GM21825 (cell line): Measurements from ENCODE around the gene IGF2BP3.

ENCODE experiments used
- ATAC-seq: cut with Tn5 transposase; IDR thresholded peaks from one replicate; pipeline ENCODE4 v1.9.1; 2021; ENCODE audit warnings: mild to moderate bottlenecking, moderate library complexity; ENCODE audit not compliant: unreplicated experiment

The IGF2BP3 gene

DNA sequence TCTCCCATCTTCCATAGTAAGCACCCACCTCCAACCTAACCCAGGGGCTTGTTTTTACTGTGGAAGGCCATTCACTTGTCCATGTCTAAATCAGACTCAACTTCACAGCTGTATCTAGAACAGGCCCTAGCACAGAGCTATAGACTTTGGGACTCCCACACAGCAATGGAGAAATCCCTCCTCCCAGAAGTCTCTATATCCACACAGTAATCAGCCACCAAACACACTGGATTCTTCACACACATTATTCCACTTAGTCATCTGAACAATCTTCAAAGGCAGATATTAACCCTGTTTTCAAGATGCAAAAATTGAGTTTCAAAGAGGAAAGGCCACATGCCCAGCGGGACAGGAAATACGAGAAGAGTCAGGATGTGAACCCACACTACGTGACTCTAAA lies 89.3 kb downstream of the IGF2BP3 start:
- no peak for ATAC-seq

DNA sequence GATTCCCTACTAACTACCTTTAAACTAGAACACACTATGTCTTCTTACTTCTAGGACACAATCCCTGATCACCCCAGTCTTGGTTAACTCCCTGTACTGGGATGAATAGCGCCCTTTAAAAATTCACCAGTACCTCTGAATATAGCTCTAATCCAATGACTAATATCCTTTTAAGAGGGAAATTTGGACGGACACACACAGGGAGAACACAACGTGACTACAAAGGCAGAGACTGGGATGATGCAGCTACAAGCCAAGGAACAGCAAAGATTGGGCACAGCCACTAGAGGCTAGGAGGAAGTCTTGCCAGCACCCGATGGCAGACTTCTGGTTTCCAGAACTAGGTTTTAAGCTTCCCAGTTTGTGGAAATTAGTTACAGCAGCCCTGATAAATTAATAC lies 89.7 kb downstream of the IGF2BP3 start:
- ATAC-seq, result no peak

DNA sequence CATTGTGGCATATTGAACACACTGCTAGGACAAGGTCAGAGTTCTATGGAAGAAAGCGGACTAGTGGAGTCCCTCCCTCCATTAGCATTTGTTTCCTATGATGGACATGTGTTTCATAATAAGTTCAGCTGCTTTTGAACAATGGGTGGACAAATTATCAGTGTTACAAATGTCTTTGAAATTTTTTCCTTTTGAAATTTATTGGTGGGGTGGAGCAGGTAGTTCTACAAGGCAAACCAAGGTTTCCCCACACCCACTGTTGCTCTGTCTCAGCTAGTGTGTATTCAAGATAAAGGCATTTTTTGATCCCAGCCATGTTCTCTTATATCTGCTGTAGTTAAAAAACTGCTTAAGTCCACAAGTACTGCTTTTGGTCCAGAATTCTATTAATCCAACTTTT lies 91.3 kb downstream of the IGF2BP3 start:
- no peak for ATAC-seq

DNA sequence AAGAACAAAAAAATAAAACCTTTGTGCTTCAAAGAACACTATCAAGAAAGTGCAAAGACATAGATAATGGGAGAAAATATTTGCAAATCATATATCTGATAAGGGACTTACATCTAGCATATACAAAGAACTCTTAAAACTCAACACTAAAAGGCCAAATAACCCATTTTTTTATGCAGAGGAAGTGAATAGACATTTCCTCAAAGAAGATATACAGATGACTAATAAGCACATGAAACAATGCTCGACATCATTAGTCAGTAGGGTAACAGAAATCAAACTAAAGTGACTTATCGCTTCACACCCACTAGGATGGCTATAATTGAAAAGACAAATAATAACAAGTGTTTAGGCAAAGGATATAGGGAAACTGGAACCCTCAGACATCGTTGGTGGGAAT lies 93.2 kb downstream of the IGF2BP3 start:
- no peak for ATAC-seq

DNA sequence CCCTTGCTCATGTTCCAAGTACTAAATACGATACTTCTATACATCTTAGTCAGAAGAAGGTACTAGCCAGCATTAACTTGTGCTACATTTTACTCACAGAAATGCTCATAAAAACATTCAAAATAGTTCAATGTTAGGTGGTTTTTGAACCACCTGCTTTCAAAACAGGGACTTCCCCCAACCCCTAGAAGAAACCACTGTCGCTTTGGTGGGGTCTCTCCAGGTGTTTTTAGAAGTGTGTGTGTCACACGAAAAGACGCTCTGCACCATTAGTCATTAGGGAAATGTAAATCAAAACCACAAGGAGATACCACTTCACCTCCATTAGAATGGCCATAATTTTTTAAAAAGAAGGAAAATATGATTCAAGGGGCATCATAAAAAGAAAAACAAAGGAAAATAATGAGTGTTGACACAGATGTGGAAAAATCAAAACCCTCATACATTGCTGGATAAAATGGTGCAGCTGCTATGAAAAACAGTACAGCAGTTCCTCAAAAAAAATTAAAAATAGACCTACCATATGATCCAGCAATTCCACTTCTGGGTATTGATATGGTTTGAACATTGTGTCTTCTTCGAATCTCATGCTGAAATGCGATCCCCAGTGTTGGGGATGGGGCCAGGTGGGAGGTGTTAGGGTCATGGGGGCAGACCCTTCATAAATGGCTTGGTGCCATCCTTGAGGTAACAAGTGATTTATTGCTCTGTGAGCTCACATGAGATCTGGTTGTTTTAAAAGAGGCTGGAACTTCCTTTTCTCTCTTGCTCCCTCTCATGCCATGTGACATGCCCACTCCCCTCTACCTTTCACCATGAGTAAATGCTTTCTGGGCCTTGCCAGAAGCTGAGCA lies 96.9 kb downstream of the IGF2BP3 start:
- peak; percentile 73 for ATAC-seq

DNA sequence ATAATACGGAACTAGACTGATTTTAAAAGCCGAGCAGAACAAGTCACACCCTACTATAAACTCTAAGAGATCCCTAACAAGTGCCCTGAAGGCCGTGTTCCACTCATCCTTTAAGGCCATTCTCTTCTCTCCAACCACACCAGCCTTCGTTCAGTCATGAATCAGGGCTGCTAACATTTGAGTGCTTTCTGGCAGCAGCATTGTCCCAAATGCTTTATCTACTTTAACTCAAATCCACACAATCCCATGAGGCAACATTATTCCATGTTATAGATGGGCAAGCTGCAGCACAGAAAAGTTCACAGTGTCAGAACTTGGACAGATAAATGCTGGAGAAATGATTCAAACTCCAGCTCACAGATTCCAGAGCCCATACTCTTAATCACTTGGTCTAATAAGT lies 97.7 kb downstream of the IGF2BP3 start:
- no peak for ATAC-seq

DNA sequence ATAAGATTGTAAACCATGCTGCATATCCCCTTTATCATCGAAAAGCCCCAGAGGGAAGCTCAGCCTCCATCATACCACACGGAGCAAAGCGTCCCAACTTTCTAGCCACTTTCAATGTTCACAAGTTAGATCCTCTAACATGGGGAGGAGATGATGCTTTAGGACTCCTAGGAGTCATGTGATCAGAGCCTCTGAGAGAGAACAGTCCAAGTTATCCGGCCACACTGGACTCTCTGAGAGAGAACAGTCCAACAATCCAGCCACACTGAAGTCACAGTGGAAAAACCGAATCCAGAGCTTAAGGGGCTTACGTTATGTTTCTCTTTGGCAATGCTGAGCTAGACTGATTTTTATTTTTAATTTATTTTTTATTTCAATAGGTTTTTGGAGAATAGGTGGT lies 98.6 kb downstream of the IGF2BP3 start:
- ATAC-seq, result no peak

DNA sequence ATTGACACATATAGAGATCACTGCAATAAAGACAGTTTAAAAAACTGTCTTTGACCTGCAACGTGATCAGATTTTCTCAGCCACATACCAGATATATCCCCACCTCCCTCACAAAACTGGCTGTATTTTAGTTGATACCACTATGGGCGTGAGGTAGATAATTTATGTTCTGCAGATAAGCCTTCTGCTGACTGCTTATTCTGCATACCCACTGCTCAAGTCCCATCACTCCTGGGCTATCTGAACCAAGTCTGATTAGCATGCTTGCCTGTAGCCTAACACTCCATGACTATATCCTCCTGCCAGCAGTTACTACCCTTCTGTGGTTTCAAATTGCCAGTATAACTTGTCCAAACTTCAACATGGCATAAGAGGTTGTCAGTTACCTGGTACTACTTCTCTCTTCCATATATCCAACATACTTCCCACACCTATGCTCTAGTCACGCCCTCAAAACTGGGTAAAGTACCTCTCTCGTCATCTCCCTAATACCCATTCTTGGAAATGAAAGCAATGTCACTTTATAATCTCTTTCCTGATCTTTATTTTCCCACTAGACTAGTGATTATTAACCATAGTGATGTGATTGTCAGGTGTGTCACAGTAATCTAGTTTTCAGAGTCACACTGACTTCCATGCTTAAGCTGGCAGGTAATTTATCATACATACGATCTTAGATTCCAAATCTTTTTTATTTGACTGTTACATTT lies 100.4 kb downstream of the IGF2BP3 start:
- no peak for ATAC-seq

DNA sequence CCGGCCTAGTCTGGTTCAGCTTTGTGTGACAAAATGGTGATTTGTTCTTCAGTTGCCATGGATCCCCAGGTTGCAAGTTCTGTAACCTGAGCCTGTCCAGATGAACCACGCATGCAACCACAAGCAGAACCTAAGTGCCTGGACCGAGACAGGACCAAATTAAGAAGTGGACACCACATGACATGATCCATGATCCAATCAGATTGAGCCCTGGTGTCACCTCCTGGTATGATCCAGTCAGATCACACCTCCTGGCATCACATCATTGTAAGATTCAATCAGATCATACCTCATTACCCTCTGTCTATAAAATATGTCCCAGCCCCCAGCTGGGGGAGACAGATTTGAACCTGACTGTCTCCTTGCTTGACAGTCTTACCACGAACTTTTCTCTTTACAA lies 101.2 kb downstream of the IGF2BP3 start:
- no peak for ATAC-seq

DNA sequence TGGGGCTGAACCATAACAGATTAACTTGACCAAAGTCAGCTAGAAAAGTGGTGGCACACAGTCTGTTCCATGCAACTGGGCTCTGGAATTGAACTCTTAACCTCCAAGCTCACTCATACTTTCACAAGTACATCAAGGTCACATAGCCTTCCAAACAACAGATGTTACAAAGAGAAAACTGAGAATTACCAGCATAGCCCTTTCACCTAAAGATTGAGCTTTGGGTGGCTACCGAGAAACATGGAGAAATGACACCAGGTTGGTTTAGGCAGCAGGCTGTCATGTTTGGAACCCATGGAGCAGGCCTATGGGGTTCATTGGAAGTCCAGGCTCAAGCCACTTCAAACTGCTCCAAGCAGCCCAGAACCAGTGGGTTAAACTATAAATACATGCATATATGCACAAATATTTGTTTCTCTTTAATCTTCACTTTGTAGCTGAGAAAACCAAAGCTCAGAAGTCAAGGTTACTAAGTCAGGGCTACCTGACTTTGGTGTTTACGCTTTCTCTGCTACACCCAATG lies 112.1 kb downstream of the IGF2BP3 start:
- ATAC-seq, result no peak

DNA sequence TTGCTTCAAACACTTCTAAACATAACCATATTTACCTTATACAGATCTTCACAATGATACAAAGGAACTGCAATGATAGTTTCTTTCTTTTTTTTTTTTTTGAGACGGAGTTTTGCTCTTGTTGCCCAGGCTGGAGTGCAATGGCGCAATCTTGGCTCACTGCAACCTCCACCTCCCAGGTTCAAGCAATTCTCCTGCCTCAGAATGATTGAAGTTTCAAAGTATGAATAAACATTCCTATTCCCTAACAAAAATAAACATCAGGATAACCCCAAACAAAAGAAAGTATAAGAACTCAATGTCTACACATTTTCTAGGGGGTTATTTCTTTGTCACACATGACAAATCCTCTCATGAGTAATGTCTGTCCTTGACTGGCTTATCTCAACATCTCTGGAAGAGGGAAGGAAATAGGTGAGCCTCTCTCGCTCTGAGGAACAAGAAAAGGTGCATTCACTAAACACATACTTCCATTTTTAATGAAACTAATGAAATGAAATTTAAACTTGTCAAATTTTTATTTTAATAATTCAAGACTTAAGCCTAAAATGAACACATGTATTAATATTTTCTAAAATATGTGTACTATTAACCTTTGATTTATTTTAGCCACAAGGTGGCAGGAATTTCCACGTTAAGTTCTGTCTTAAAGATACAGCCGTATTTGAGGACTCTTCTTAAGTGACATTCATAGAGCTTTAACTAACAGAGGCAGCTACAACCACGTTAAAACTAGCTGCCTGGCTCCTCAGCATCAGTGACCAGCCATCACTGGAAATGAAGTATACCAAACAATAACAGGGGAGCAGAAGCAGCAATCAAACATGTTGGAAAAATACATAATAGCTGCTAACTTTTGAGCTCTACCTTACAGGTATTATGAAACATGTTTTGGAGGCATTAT lies 112.8 kb downstream of the IGF2BP3 start:
- peak; percentile 70 for ATAC-seq

DNA sequence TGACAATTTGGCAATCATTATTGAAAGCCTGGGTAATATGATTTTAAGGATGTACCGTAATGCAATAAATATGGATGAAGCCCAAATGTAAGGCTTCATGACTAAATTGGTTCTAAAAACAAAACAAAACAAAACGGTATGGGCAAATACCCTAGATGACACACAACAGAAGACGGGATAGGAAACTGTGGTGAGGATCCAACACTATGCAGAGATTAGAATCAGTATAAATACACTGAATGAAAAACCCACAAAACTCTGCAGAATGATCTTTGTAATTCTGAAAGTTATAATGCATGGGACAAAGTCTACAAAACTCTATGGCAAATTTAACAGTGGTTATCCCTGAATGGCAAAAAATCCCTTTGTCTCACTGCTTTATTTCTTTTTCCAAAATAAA lies 113.6 kb downstream of the IGF2BP3 start:
- no peak for ATAC-seq

DNA sequence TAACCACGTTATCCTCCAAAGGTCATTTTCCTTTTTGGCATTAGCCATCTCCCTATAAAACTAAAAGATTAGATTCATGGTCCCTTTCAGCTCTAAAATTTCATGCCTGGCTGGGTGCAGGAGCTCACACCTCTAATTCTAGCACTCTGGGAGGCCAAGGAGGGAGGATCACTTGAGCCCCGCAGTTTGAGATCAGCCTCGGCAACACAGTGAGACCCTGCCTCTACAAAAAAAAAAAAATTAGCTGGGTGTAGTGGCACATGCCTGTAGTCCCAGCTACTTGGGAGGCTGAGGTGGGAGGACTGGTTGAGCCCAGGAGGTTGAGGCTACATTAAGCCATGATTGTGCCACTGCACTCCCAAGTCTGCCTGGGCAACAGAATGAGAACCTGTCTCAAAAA lies 114.1 kb downstream of the IGF2BP3 start:
- no peak for ATAC-seq

DNA sequence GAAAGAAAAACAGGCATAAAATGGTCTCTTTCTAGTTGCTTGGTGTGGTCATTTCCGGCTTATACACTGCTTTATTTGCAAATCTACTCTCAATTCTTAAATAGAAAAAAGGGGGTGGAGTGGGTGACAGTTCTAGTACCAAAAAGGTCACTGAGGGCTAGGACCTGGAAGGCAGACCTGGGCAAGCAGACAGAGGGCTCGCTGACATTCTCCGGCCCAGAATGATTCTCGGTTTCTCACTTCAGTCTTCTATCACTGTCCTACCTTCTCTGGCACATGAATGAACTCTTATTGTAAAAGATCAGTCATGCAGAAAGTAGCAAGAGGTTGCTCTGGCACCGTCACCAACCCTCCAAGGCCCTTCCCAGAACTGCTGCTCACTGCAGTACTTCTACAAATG lies 117.1 kb downstream of the IGF2BP3 start:
- no peak for ATAC-seq

DNA sequence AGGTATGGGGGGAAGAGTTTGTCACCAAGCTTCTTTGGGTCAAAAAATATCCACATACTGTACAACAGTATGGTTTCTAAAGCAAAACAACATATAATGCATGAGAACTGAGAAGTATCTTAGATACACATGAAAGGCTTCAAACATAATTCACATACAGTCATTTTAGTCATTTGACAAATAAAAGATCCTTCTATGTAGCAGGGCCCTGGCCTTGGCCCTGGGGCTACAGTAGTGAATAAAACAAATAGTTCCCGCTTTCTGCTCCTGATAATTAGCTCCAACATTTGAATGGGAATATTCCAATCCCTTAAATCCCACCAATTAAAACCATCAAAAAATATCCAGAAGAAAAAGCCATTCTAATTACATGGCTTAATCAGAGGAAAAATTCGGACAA lies 119.8 kb downstream of the IGF2BP3 start:
- no peak for ATAC-seq

DNA sequence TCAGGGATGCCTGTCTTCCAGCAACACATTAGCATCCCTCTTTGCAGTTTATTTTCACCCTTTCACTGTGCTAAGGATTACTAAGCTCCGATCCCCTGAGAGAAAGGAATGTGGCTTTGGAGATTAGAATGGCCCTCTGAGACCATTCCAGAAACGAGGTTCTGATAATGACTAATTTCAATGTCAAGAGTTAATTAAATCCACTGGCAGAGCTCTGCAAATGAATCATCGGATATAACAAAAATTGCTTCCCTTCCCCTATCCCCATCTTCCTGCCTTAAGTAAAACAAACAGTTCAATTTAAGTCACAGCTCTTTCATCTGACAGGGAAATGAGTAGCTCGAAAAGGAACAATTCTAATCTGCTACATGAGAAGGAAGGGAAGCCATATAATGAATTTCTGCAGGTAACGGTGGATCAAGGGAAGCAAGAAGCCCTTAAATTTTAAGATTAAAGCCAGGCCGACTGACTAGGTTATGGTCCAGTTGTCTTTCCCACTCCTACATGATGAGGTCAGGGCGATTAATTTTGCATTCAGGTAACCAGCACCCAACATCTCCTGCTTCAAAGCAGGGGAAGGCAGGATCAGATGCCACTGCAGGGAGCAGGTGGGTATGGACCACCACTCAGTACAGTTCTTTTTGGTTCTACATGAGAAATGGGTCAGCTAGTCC lies 120.7 kb downstream of the IGF2BP3 start:
- ATAC-seq, result no peak

DNA sequence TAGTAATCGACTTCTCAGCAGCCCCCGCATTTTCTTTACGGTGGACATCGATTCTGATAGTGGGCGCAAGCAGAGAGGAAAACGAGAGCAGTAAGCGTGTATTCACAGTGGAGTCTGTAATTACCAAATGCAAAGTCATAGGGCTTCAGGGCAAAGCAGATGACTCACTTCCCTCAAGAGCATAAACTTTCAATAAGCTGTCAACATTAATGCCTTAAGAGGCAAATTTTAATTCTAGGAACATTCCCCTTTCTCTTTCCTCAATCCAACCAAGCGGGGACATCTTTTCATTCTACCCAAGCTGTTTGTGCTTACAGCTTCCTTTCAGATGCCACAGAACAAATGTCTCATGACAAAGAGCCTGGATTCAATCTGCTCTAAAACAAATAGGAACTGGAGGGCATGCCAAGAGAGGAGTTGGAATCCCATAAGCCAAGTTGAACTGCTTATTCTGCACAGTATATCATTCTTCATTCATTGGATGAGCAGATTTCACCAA lies 122.6 kb downstream of the IGF2BP3 start:
- no peak for ATAC-seq

DNA sequence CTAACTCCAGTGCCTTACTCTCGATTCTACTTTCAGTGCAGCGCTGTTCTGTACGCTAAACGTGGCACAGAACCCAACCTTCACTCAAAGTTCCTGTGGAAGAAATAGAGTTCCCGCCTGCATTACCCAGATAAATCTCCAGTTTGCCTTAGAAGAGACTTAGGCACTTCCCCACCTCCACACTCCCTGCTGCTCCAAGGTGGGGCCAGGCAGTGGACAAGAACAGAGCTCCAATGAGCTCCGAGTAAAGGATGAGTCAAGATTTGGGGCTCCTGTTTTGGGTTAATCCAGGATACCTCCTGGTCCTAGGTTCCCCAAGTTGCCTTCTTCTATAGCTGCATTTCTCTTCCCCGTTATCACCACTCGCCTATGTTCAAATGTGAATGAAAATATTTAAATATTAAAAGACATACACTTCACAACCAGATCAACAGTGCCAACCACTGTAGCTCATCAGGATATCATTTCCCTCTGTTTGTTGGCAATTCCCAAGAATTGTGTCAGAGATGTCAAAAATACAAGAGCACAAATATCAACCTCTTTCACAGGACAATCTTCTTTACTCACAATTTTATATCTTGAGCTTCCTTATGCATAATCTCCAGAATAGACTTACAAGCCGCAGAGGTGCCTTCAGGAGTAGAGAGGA lies 123.1 kb downstream of the IGF2BP3 start:
- ATAC-seq, result no peak

DNA sequence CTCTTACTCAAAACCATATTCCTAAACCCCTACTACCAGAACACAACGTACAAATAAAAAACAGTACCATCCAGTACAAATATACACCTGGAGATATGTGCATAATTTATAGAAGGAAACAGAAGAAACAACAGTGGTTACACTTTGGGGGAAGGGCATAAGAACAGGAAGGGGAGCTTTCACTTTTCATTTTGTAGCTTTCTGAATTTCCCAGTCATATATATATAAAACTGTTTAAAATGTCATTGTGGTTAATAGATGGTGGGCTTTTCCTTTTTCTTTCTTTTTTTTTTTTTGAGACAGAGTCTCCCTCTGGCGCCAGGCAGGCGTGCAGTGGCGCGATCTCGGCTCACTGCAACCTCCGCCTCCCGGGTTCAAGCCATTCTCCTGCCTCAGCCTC lies 124.0 kb downstream of the IGF2BP3 start:
- ATAC-seq, result peak; percentile 55

DNA sequence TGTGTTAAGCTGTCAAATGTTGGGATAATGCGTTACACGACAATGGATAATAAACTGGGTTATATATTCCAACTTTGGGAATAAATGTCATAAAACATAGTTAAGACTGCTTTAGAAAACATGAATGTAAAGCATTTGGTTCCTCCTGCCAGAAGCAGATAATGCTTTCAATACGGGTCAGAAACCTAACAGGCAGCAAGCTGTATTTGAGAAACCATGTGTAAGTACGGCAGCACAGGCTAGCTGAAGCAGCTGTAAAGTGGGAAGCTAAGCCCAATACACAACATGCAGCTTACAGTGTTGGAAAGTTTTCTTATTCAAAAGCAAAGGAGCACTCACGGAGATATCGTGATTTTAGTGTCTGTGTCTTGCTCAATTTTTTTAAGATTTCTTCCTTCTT lies 124.7 kb downstream of the IGF2BP3 start:
- ATAC-seq, result no peak
